GM19395 (cell line): ENCODE results near the gene HK2.
"Not testable (repeated sequence)": the region's sequence is repeated elsewhere in the genome, so short reads cannot be mapped to it uniquely, and the experiment has no call there.

ENCODE experiments used
- ATAC-seq: cut with Tn5 transposase; IDR thresholded peaks from one replicate; pipeline ENCODE4 v1.9.1; 2021; ENCODE audit warnings: mild to moderate bottlenecking, moderate library complexity; ENCODE audit not compliant: unreplicated experiment

Gene HK2

DNA sequence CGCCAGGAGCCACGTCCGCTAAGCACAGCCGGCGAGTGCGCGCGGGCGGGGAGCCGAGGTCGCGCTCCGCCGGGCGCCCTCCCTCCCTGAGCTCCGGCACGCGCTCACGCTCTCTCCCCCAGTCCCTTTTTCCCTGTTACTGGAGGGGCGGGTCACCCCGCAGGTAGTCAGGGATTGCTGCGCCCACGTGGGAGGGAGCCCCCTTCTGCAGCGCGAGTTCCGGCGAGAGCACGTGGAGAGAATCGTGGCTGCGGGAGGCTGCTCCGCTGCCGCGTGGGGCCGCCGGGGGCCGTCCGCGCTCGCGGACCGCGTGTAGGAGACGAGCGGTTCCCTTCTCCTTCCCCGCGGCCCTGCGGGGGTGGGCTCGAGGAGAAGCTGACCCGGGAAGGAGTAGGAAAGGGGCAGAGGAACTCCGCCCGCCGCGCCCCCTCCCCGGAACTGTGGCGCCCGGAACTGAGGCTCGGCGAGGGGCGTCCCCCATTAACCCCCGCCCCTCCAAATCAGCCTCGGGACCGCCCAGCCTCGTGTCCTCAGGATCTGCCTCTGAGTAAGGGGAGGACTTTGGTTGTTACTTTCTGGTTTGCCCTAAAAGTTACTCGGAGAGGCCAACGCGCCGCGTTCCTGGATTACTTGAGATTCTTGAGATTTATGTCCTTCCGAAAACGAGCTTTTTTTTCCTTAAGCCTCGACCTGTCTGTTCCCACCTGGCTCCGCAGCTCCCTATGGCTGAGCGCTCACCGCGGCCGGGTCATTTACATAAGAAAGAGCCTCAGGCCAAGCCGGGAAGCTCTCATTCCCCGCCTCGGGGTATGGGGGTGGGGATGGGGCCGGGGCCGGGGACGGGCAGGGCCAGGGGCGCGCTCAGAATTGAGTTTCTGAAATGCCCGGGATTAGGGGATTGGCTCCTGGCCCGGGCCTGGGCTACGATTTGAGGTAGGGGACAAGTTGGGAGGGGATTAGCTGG lies 1.1 kb downstream of the HK2 start:
- peak; percentile 59 for ATAC-seq

DNA sequence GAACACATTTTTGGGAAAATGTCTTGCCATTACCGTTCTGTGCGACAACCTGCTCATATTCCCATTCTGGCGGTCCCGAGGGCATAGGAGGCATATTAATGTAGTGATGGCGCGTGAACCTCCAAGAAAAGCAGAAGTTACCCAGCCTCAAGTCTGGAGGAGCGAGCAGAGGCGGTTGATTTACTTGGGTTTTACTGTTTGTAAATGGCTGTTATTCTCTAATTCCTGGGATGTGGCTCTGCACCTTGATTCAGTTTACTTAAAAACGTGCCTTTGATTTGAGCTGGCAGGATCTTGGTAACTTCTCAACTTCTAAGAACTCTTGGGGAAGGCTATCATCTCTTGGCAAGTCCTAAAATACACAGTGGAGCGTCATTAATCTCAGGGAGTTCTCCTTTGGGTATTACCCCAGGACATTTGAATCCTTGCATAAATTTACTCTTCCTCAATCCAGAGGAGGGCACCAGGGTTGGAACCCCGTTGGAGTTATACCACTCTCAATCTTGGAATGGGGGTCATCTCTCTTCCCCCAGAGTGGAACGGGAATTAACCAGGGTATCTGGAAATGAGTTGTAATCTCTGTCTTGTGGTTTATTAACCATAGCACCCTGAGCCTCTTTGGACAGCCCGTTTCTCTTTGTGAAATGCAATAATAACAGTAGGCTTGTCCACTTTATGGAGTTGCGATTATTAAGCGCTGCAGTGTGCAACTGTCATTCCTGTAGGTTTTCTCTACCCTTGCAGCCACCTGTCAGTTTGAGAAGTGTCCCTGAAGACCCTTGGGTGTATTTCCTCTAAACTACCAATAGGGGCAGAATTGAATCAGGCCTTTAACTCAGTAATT lies 2.1 kb downstream of the HK2 start:
- no peak for ATAC-seq

DNA sequence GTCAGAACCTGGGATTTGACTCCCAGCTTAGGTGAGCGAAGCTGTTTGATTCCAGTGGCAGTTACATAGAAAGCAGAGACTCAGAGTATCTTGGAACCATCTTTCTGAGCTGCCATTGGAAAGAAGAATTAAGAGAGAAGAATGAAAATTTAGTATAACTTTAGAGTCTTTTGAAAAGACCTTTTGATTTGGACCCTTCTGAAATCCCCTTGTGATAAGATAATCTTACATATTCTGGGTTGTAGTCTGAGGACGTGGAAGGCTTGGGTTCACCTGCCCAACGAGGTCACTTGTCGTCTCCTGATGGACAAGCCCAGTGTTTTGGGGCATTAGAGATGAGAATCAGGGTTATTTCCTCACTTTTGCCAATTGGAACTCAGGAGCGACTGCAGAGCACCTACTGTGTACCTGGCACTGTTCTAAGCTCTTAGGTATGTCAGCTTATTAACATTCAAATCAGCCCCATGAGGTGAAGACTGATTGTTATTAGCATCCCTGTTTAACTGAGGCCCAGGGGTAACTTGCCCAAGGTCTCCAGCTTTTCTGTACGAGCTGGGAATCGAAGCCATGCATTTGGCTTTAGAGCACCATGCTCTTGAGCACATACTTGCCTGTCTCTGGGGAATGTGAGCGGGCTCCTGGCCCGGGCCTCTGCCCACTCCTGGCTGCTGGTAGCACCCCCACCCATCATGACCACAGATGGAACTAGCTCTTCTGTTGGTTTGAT lies 2.9 kb downstream of the HK2 start:
- ATAC-seq = no peak

DNA sequence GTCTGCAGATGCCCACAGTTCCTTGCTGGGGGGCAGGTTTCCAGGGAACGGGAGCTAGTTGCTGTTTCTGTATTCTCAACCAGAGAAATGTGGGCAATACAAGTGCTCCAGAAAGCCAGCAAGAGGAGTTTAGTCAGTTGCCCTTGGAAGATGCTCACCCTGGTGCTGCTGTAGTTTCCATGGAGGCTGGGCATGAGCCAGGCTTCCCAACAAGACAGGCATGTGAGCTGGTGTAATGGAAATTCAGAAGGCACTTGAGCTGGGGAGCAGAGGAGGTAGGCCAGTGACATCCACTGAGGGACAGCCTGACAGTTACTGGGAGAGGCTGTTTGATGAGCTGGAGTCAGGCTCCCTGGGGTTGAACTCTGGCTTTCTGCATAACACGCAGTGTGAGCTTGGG lies 7.7 kb downstream of the HK2 start:
- no peak for ATAC-seq

DNA sequence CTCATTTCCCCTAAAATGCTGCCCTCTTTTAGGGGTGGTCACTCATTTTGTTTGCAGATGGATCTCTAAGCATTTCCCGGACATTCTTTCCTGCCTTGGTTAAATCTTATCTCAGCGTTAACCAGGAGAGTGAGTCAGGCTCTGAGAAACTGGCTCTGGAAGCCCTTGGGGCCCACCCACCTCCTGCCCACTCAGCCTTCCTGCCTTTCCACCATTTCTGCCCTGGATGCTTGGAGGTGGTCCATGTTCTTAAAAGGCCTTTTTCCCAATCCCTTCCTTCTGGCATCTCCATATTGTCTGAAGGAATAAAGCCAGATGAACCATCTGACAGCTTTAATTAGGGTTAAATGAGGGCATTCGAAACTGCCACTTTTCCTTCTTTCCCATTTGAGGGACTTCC lies 9.5 kb downstream of the HK2 start:
- ATAC-seq = no peak

DNA sequence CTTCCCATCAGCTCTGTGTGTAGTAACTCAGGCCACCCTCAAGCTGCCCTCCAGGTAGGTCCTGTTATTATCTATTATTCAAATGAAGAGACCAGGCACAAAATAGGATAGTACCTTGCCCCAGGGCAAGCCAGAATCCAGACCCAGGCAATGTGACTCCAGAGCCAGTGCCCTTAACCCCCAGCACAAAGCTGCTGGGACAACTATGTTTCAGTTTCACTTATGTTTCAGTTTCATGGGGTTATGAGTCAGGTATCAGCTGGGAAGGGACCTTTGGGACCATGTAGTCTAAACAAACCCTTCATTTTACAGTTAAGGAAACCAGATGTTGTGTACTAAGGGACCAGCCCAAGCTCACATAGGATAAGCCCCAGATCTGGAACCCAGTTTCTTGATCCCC lies 10.0 kb downstream of the HK2 start:
- ATAC-seq = peak; percentile 93

DNA sequence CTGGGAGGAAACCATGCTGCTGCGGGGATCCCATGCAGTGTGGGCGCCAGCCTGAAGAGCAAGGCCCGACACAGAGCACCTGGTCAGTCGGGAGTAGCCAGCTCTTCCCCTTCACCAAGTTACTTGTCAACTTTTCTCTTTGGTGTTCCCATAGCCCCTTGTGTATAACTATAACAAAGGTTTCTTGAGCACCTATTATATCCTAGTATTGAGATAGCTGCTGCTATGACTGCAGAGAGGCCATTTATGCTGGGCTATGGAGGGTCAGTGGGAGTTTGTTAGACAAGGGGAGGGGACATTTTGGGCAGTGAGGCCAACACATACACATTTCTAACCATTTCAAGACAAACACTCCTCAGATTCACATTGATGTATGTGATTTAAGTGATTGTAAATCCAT lies 10.8 kb downstream of the HK2 start:
- no peak for ATAC-seq

DNA sequence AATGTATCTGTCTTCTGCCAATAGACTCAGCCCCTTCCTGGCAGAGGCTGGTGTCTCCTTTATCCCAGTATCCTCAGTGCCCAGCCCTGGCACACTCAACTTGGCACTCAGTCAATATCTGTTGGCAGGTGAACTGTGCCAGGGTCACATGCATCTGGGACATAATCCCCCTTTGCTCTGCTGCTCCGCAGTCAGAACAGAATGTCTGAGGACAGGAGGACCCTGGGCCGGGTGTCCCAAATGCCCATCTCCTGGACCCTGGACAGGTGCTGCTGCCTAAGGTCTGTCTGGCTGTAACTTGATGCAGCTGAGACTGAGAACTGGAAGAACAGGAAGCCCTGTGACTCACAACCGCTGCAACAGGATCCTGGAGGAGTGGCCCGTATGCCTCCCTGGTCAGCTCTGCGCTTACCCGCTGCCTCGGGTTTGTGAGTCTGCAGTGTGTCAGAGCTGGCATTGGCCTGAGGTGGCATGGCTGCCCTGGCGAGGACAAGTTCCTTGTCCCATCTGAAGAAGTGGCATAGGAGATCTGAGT lies 11.4 kb downstream of the HK2 start:
- ATAC-seq = no peak

DNA sequence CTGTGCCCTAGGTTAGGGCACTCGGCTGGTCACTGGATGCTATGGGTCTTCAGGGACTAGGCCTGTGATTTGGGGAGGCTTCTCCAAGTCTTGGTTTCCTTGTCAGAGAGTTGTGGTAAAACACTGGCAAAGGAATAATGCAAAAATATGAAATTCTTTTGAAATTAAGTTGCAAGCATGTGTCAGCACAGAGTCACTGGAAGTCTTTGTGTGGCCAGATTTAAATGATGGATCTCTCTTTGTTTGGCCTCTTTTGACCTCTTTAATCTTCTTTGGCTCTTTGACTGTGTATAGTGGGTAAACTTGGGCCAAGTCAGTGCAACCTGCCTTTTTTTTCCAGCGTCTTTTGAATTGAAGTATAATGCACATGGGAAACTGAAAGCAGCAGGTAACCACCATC lies 12.1 kb downstream of the HK2 start:
- no peak for ATAC-seq

DNA sequence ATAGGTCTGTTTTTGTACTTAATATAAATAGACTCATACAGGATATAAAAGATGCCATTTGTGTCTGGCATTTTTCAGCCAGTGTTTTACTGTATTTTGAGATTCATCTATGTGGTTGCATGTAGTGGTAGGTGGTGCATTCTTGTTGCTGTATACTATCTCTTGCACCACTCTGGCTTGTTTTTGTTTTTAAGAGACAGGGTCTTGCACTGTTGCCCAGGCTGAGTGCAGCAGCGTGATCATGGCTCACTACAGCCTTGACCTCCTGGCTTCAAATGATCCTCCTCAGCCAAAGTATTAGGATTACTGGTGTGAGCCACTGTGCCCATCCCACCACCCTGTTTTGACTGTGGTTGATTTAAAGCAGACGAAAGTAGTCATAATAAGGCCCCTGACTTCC lies 12.6 kb downstream of the HK2 start:
- no peak for ATAC-seq

DNA sequence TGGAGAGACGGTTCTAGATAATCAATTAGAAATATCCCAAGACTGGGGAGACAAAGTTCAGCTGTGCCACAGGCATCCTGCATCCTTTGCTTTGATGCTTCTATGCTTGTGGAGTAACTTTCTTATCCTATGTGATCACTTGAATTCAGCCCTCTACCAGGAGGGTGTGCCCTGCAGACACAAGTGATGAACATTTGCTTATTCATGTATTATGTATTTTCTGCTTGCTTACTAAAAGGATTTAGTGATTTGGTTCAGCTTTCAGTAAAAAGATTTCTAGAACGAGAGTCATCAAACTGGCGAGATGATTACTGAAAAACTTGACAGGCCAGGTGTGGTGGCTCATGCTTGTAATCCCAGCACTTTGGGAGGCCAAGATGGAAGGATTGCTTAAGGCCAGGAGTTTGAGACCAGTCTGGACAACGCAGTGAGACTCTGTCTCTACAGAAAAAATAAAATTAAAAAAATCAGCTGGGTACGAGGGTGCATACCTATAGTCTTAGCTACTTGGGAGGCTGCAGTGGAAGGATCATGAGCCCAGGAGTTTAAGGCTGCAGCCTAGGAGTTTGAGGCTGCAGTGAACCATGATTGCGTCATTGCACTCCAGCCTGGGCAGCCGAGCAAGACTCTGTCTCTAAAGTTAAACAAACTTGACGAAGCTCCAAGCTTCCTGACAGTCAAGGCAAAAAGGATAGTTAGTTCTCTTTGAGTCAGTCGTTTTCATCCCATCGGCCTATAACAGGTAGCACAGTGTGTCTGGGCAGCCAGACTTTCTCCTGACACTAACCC lies 13.3 kb downstream of the HK2 start:
- ATAC-seq = no peak

DNA sequence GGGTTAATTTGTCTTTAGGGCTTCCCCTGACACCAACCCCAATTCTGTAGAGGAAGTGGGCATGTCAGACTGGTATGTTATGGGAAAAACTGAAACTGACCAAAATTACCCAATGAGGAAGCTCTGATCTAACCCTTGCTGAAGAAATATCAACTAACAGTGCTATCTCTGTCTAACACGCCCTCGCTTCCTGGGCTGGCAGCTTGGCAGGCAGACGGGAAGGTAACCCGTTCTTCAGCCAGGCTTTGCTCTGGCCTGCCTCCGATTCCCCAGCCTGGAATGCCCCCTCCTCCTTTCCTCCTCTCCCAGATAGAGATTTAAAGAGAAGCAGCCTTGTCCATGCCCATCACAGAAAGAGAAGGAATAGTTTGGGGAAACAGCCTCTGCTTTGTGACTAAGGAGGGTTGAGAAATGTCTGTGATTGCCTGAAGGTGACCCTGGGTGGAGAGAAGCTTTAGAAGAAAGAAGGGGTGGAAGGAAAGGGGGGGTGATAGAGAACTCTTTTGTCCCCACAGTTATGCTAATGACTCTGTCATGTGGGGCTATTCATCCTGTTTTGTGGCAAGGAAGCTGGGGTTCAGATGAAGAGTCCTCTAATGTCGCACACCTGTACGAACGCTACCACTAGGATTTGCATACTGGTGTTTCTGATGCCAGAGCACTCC lies 15.4 kb downstream of the HK2 start:
- ATAC-seq = peak; percentile 89

DNA sequence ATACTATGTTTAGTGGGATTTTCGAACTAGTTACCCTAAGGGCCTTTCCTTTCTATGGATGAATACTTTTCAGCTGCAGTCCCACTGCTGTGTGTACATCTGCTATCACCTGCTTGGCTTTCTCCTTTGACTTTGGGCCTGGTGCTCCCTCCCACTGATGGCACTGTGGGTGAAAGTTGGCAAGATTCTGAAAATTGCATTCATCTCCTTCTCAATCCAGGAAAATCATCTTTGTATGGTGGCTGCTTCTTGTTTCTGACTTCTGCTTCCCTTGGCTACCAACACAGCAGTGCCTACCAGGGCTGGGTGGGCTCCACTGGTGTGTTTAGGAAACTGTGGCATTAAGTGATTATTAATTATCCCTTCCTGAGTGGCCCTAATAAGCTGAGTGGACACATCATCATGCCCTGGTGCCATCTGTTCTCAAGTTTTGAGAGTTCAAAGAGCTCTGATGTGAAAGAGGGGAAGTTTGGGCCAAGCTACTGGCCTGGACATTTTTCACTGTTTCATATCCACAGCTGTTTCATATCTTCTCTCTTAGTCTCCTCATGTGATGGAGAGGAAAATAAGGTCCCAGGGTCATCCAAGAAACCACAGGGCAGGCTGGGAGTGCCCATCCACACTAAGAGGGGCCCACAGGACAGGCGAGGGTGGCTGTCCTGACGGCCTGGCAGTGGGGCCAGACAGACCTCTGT lies 16.7 kb downstream of the HK2 start:
- ATAC-seq = no peak

DNA sequence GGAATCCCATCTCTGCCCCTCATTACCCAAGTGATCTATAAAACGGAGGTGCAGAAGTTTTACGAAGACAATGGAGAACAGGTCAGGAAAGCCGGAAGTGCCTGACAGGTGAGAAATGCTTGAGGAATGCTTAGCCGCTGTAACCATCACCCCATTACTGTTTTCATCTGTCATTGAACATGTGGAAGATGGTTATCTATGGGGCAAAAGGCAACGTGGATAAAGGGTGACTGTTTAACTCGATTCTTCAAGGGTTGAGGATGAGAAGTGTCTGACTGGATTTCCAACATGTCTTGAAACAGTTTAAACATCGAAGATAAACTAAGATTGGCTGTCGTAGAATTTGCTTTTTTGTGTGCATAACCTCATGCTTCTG lies 17.3 kb downstream of the HK2 start:
- ATAC-seq = no peak

DNA sequence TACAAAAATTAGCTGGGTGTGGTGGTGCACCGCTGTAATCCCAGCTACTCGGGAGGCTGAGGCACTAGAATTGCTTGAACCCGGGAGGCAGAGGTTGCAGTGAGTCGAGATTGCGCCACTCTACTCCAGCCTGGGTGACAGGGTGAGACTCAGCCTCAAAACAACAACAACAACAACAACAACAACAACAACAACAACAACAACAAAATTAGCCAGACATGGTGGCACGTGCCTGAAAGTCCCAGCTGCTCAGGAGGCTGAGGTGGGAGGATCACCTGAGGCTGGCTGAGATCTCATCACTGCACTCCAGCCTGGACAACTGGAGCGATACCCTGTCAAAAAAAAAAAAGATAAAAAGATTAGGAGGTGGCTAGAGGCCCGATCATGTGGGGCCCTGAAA lies 19.4 kb downstream of the HK2 start:
- not testable (repeated sequence) for ATAC-seq

DNA sequence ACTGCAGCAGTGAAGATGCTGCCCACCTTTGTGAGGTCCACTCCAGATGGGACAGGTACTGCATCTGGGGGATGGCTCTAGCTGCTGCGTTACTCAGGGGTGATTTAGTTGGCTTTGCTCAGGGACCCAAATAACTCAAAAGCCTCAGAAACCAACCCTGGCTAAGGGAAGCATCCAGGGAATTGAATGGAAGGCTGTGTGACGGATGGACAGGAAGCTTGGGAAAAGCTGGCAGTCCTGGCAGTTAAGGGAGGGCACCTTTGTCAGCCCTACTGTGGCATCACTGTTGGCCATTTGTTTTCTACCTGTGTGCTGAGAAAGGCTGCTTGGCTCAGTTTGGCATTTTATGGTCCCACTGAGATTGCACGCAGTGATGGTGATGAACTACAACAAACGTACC lies 20.5 kb downstream of the HK2 start:
- no peak for ATAC-seq

DNA sequence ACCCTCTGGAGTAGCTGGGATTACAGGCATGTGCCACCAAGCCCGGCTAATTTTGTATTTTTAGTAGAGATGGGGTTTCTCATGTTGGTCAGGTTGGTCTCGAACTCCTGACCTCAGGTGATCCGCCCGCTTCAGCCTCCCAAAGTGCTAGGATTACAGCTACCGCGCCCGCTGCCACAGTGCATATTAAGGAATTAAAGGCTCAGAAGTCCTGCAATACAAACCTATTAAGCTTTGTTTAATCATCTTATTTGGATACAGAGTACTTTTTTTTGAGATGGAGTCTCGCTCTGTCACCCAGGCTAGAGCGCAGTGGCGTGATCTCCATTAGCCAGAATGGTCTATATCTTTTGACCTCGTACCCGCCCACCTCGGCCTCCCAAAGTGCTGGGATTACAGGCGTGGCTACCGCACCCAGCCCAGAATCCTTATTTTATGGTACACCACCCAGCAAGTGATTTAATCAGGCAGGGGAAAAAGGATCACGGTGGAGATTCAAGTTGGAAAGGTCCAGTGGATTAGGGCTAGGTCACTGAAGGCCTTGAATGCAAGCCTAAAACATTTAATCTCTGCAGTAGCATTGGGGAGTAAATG lies 21.3 kb downstream of the HK2 start:
- not testable (repeated sequence) for ATAC-seq

DNA sequence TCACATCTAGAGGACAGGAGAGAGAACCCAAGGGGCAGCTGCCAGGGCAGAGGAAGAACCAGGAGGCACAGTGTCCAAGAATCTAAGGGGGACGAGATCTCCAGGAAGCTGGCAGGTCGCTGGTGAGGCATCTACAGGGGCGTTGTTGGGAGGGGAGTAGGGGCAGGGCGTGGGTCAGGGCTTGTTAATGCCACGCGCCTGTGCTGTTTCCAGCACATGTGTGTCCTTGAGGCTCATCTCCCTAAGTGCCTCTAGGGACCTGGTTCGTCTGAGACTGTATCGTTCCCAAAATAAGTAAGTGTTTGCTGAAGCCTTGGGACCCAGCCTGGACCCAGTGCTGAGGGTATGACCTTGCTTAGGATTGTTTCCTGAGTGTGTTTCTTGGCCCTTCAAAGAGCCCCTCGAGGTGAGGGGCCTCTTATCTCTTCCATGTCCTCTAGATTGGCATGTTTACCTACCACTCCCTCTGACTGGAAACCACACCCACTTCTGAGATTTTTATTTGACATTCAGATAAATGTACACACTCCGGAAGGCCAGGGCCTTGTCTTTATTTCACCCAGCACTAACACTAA lies 22.2 kb downstream of the HK2 start:
- no peak for ATAC-seq
